Measurements from ENCODE around the gene USP17L10.
"Not testable (repeated sequence)": the region's sequence is repeated elsewhere in the genome, so short reads cannot be mapped to it uniquely, and the experiment has no call there.

USP17L10 gene, protein sequence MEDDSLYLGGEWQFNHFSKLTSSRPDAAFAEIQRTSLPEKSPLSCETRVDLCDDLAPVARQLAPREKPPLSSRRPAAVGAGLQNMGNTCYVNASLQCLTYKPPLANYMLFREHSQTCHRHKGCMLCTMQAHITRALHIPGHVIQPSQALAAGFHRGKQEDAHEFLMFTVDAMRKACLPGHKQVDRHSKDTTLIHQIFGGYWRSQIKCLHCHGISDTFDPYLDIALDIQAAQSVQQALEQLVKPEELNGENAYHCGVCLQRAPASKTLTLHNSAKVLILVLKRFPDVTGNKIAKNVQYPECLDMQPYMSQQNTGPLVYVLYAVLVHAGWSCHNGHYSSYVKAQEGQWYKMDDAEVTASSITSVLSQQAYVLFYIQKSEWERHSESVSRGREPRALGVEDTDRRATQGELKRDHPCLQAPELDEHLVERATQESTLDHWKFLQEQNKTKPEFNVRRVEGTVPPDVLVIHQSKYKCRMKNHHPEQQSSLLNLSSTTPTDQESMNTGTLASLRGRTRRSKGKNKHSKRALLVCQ

GRCh38 chr4:9210357-9210756 lies at the start of gene USP17L10:
USP17L10 (plus strand) TSS chr4:9210657; CDS start chr4:9210657, 0 bp downstream.
- DNase-seq = not testable (repeated sequence)

DNA sequence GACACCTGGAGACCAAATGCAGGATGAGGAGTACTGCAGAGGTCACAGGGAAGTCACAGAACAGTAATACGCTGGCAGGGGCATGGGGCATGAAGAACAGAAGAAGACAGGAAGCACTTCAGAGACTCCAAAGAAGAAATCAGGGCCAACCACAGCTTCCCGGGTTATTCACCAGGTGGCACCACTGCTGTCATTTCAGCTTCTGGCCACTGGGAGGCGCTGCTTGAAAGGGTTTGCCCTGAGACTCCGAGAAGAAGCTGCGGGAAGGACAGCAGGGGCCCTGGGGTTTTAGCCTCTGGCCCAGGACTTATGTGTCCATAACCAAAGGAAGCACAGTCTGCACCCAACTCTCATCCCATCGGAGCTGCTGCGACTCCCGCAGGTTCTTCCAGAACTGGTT lies 44.5 kb upstream of the USP17L10 start:
- not testable (repeated sequence) for DNase-seq

- DNase-seq = not testable (repeated sequence)
Observed at GRCh38 chr4:9169791-9170459, 40.5 kb upstream of the USP17L10 start, which contains the start of gene FAM90A26. FAM90A26 (plus strand) TSS chr4:9170409; CDS start chr4:9173173, 2,764 bp downstream.

DNA sequence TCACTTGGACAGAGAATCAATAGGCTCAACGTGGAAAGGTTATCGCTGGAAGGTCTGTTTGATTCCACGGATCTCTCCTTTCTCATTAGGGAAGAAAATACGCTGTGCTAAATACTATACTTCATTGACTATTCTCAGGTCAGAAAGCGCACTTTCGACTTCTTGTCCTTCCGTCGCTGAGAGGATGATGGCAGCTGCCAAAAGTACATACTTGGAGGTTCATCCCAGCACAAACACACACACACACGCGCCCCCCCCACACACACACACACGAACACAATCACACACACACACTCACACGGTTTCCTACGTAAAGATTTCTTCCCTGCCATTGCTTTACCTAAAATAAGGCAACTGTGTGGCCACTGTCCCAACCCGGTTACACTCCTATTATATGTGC lies 4.2 kb downstream of the USP17L10 start:
- not testable (repeated sequence) for DNase-seq

DNA sequence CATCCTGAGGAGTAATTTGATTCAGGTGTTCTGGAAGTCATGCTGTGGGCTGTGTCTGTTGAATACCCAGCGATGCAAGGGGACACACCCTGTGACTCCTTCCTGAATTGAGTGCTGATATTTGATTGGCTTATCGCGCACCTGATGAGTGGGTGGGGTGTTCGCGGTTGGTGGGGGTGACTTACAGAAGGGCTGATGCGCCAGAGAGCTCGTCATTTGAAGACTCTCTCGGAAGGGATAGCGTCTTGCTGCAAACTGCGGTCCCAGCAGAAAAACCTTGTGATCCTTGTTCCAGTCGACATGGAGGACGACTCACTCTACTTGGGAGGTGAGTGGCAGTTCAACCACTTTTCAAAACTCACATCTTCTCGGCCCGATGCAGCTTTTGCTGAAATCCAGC lies 4.6 kb downstream of the USP17L10 start, which contains the start of gene USP17L11:
Gene USP17L11 (plus strand): TSS at position 301 of the 400 bp plus-strand sequence. CDS start 0 bp downstream, at position 301.
- DNase-seq = not testable (repeated sequence)

GRCh38 chr4:9219852-9220251 lies 9.4 kb downstream of the USP17L10 start, which contains the start of gene USP17L12:
USP17L12 (plus strand) TSS chr4:9220152; CDS start chr4:9220152, 0 bp downstream.
- not testable (repeated sequence) for DNase-seq

DNA sequence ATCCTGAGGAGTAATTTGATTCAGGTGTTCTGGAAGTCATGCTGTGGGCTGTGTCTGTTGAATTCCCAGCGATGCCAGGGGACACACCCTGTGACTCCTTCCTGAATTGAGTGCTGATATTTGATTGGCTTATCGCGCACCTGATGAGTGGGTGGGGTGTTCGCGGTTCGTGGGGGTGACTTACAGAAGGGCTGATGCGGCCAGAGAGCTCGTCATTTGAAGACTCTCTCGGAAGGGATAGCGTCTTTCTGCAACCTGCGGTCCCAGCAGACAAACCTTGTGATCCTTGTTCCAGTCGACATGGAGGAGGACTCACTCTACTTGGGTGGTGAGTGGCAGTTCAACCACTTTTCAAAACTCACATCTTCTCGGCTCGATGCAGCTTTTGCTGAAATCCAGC lies 14.1 kb downstream of the USP17L10 start, which contains the start of gene USP17L13:
Gene USP17L13 (plus strand): TSS at position 301 of the 400 bp plus-strand sequence. CDS start 0 bp downstream, at position 301.
- not testable (repeated sequence) for DNase-seq

DNA sequence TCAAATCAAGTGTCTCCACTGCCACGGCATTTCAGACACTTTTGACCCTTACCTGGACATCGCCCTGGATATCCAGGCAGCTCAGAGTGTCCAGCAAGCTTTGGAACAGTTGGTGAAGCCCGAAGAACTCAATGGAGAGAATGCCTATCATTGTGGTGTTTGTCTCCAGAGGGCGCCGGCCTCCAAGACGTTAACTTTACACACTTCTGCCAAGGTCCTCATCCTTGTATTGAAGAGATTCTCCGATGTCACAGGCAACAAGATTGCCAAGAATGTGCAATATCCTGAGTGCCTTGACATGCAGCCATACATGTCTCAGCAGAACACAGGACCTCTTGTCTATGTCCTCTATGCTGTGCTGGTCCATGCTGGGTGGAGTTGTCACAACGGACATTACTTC lies 19.8 kb downstream of the USP17L10 start:
- DNase-seq = not testable (repeated sequence)

DNA sequence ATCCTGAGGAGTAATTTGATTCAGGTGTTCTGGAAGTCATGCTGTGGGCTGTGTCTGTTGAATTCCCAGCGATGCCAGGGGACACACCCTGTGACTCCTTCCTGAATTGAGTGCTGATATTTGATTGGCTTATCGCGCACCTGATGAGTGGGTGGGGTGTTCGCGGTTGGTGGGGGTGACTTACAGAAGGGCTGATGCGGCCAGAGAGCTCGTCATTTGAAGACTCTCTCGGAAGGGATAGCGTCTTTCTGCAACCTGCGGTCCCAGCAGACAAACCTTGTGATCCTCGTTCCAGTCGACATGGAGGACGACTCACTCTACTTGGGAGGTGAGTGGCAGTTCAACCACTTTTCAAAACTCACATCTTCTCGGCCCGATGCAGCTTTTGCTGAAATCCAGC lies 23.6 kb downstream of the USP17L10 start, which contains the start of gene USP17L15:
Gene USP17L15 (plus strand): TSS at position 301 of the 400 bp plus-strand sequence. CDS start 0 bp downstream, at position 301.
- not testable (repeated sequence) for DNase-seq

GRCh38 chr4:9238461-9238860 lies 28.0 kb downstream of the USP17L10 start:
- not testable (repeated sequence) for DNase-seq

- not testable (repeated sequence) for DNase-seq
Observed at GRCh38 chr4:9243579-9243978, 33.1 kb downstream of the USP17L10 start, which contains the start of gene USP17L17. USP17L17 (plus strand) TSS chr4:9243879; CDS start chr4:9243879, 0 bp downstream.

- not testable (repeated sequence) for DNase-seq
Observed at GRCh38 chr4:9247953-9248680, 37.7 kb downstream of the USP17L10 start, which contains the start of gene USP17L18. USP17L18 (plus strand) TSS chr4:9248630; CDS start chr4:9248630, 0 bp downstream.

DNA sequence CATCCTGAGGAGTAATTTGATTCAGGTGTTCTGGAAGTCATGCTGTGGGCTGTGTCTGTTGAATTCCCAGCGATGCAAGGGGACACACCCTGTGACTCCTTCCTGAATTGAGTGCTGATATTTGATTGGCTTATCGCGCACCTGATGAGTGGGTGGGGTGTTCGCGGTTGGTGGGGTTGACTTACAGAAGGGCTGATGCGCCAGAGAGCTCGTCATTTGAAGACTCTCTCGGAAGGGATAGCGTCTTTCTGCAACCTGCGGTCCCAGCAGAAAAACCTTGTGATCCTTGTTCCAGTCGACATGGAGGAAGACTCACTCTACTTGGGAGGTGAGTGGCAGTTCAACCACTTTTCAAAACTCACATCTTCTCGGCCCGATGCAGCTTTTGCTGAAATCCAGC lies 42.6 kb downstream of the USP17L10 start, which contains the start of gene USP17L19:
Gene USP17L19 (plus strand): TSS at position 301 of the 400 bp plus-strand sequence. CDS start 0 bp downstream, at position 301.
- DNase-seq = not testable (repeated sequence)

DNA sequence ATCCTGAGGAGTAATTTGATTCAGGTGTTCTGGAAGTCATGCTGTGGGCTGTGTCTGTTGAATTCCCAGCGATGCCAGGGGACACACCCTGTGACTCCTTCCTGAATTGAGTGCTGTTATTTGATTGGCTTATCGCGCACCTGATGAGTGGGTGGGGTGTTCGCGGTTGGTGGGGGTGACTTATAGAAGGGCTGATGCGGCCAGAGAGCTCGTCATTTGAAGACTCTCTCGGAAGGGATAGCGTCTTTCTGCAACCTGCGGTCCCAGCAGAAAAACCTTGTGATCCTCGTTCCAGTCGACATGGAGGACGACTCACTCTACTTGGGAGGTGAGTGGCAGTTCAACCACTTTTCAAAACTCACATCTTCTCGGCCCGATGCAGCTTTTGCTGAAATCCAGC lies 47.4 kb downstream of the USP17L10 start, which contains the start of gene USP17L20:
Gene USP17L20 (plus strand): TSS at position 301 of the 400 bp plus-strand sequence. CDS start 0 bp downstream, at position 301.
- DNase-seq = not testable (repeated sequence)
